ENCODE results near the gene SLC25A12. TPM values are rescaled to one million over a fixed set of nuclear protein-coding genes. Genes with fewer than 3 reads are reported as not detected.

The SLC25A12 gene
- total RNA-seq, 1 donor from 2014 or later: 110 TPM

DNA sequence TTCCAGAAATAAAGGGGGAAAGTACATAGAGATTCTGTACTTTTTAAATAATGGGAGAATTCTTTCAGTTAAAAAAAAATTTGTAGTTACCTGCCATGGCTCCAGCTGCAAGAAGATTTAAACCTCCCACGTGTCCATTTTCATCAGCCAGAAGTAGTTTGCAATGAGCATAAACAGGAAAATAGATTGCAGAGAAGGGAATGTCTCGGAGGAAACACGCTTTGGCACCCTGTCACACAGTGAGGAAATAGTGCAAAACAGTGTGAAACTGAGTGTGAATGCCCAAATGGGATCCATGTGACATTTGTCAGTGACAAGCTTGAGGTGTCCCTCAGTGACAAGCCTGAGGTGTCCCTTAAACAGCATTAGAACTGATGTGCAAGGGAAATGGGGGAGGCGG, 102.7 kb downstream of the SLC25A12 start:
- no peak overlapping the region for H3K27ac ChIP-seq (replicated peaks)
- no peaks in the 10 kb centered on the region for H3K9me3 ChIP-seq (replicated peaks)
- H3K36me3 ChIP-seq: peaks cover 72% of the 10 kb centered on the region
- no peaks in the 10 kb centered on the region for H3K27me3 ChIP-seq (ENCODE audit: low read depth)
- TF ChIP-seq, protein P1, sequence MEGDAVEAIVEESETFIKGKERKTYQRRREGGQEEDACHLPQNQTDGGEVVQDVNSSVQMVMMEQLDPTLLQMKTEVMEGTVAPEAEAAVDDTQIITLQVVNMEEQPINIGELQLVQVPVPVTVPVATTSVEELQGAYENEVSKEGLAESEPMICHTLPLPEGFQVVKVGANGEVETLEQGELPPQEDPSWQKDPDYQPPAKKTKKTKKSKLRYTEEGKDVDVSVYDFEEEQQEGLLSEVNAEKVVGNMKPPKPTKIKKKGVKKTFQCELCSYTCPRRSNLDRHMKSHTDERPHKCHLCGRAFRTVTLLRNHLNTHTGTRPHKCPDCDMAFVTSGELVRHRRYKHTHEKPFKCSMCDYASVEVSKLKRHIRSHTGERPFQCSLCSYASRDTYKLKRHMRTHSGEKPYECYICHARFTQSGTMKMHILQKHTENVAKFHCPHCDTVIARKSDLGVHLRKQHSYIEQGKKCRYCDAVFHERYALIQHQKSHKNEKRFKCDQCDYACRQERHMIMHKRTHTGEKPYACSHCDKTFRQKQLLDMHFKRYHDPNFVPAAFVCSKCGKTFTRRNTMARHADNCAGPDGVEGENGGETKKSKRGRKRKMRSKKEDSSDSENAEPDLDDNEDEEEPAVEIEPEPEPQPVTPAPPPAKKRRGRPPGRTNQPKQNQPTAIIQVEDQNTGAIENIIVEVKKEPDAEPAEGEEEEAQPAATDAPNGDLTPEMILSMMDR (IDR thresholded peaks at IDR 0.05; ENCODE audit: borderline replicate concordance): no peak
- intact Hi-C loops (cut with micrococcal nuclease): no loop called here
- peaks cover 10% of the 10 kb centered on the region for H3K4me1 ChIP-seq
- H3K4me3 ChIP-seq: no peak overlapping the region
- DNase-seq: no peak

DNA sequence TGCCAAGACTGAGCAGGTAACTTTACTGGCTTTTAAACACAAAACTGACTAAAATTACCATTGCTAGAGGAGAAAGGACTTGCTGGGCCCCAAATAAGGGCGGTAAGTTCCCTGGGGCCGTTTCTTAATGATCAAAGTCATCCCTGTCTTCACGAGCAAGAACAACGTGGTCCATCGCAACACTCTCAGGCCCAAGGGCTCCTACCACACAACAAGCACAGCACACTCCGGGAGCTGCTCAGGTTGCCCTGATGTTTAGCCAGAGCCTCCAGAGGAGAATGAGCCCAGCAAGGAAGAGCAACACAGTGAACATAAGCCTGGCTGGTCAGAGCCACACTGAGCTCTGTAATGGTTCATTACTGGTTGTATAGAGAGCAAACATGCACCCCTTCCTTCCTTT, 104.1 kb downstream of the SLC25A12 start:
- no peak for DNase-seq
- intact Hi-C loops (cut with micrococcal nuclease): no loop called here
- TF ChIP-seq, protein P1 (IDR thresholded peaks at IDR 0.05; ENCODE audit: borderline replicate concordance): no peak

DNA sequence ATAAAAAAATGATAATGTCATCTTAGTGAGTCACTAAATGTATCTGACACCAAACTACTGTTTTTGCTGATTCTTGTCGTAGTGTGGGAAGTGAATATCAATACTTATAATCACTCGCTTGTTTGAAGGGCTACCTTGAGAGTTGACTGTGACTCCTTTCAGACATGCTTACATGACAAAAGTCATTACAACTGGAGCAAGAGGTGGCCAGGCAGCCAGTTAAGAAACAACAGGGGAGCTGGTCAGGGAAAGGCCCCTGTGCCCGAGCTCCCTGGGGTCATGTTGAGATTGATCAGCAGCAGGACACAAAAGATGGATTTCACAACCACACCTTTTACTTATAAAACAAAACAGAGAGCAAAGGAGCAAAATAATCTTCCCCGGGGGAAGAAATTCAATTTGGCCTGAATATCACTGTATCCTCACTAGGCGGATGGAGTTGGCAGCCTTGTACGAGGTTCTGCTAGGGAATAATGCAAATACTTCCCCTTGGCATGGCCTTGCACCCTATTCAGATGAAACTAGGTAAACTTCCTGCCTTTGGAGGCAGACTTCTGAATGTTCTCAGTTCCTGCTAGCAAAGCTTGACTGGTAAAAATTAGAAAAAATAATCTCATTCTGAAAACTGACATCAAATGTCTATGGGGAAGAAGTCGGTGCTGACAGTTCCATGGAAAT, 105.6 kb downstream of the SLC25A12 start:
- DNase-seq: no peak
- H3K36me3 ChIP-seq: peaks cover 97% of the 10 kb centered on the region
- H3K27ac ChIP-seq (replicated peaks): no peak overlapping the region
- H3K9me3 ChIP-seq (replicated peaks): no peaks in the 10 kb centered on the region
- no peak overlapping the region for H3K4me3 ChIP-seq
- intact Hi-C loops (cut with micrococcal nuclease): no loop called here
- TF ChIP-seq, protein P1 (IDR thresholded peaks at IDR 0.05; ENCODE audit: borderline replicate concordance): no peak
- no peaks in the 10 kb centered on the region for H3K4me1 ChIP-seq
- no peaks in the 10 kb centered on the region for H3K27me3 ChIP-seq (ENCODE audit: low read depth)

More for the DNA sequence above, 104.1 kb downstream of the SLC25A12 start:
- Histone ChIP-seq H3K4me3 (no peak overlapping the region), H3K36me3 (peaks cover 84% of the 10 kb centered on the region), H3K4me1 (peaks cover 3% of the 10 kb centered on the region), H3K27ac (replicated peaks) (no peak overlapping the region), H3K27me3 (ENCODE audit: low read depth) (no peaks in the 10 kb centered on the region), H3K9me3 (replicated peaks) (no peaks in the 10 kb centered on the region)

DNA sequence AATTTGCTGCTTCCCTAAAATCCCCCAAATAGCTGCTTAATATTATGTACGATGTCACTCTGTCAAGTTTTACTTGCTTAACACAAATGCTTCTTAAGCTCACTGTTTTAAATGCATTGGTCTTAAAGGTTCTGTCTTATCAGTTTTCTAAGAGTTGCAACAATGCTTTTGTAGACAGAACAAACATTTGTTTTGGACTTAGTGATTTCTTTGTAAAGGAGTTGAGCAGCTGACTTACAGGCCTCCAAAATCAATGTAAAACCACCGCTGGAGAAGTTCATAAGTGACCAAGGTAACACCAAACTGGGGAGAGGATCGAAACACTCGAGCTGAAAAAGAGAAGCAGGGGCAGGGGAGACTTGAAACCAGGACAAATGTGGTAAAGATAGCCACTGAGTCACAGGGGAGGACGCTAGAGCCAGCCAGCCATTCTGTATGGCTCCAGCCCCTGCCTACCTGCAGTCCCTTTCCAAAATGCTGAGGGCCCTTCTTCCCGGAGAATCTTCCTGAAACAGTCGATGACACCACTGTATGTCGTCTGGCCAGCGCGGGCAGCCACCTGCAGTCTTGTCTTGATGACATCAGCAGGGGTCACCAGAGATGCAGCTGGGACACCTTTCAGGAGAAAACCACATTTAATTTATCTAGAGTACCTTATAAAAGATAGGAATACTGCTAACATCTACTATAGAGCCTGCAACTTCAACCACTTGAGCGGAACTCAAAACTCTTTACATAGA, 106.5 kb downstream of the SLC25A12 start:
- H3K36me3 ChIP-seq: peaks cover 97% of the 10 kb centered on the region
- TF ChIP-seq, protein P1 (IDR thresholded peaks at IDR 0.05; ENCODE audit: borderline replicate concordance): no peak
- no peak for DNase-seq
- H3K4me3 ChIP-seq: no peak overlapping the region
- H3K27ac ChIP-seq (replicated peaks): no peak overlapping the region
- intact Hi-C loops (cut with micrococcal nuclease): no loop called here
- no peaks in the 10 kb centered on the region for H3K27me3 ChIP-seq (ENCODE audit: low read depth)
- no peaks in the 10 kb centered on the region for H3K4me1 ChIP-seq
- no peaks in the 10 kb centered on the region for H3K9me3 ChIP-seq (replicated peaks)

DNA sequence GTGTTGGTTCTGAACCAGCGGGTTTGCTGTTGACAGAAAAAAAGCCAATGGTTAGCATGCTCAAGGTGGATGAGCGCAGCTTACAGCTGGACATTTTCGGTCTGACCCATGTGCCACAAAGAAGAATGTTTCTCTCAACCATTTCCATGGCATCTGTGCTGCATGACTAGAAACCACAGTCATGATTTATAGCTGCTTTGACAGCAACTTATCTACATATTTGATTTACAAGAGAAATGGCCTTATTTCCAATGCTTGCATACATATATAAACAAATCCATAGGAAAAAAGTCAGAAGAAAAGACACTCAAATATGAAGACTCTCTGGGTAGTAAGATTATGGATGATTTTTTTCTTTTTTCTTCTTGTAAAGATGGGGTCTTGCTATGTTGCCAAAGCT, 108.6 kb downstream of the SLC25A12 start:
- TF ChIP-seq, protein P1 (IDR thresholded peaks at IDR 0.05; ENCODE audit: borderline replicate concordance): no peak
- Histone ChIP-seq H3K27me3 (ENCODE audit: low read depth) (no peaks in the 10 kb centered on the region), H3K9me3 (replicated peaks) (no peaks in the 10 kb centered on the region), H3K4me1 (no peaks in the 10 kb centered on the region), H3K4me3 (no peak overlapping the region), H3K27ac (replicated peaks) (no peak overlapping the region), H3K36me3 (peaks cover 90% of the 10 kb centered on the region)
- no peak for DNase-seq
- intact Hi-C loops (cut with micrococcal nuclease): no loop called here
